NCI-H2171 treated with DMSO at 0.1 percent for 48 hours (cell line): ENCODE results near the gene PDIA5.

ENCODE experiments used
- DNase-seq: peaks from one replicate; lab custom pipeline; 2025; lab: John Stamatoyannopoulos, UW

Gene PDIA5

DNA sequence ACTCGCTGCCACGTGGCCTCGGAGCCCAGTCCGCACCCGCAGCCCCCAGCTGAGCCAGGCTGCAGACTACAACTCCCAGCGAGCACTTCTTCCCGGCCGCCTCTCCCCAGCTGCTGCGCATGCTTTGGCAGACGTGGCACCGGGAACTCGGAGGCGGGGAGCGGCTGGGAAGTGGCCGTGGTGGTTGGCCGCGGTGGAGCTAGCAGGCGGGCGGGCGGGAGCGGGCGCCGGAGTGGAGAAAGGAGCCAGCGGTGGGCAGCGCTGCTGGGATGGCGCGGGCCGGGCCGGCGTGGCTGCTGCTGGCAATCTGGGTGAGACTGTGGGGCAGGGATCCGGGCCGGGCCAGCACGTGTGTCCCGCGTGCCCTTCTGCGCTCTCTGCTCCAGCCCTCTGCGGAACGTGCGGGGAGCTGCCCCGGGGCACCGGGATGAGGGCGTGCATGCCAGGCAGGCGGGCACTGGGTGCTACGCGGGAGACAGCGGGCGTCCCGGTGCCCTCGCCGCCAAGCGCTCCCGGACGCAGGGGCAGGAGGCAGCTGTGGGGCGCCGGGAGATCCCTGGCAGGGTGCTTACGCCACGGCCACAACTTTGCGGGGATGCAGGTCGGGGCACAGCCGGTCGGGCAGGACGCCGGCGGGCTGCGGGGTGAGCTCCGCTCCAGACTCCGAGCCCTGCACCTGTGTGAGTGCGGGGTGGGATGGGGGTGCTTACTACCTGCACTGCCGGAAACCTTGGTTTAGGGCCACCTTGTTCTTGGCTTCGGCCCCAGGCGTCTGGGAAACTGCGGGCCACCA is at the start of gene PDIA5:
TSS of gene PDIA5 (plus strand) at position 130 of the 793 bp plus-strand sequence. CDS start at position 270, 140 bp downstream.
- DNase-seq = peak; percentile 94

DNA sequence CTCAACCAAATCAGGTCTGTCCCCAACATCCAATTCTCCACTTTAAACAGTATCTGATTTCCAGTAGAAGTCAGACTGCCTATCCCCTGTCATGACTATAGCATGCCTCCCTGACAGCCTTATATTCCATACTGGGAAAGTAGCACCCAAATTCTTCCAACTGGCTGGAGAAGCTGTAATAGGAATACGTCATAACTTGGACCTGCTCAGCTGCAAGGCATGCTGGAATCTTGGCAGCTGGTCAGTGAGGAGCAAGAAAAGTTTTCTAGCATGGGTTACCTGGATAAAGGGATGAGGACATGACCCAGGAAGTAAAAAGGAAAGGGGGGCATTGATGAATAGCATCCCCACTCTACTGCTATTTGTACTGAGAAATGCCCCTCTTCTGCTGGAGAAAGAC is 48.1 kb upstream of the PDIA5 start:
- DNase-seq = no peak

DNA sequence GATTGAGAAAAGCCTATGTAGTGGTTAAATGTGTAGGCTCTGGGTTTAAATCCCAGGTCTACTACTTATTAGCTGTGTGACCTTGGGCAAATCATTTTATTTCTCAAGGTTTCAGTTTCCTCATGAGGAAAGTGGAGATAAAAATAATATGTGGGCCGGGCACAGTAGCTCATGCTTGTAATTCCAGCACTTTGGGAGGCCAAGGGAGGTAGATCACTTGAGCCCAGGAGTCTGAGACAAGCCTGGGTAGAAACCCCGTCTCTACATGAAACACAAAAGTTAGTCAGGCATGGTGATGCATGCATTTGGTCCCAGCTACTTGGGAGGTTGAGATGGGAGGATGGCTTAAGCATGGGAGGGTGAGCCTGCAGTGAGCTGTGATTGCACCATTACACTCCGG is 47.7 kb upstream of the PDIA5 start:
- no peak for DNase-seq

GRCh38 chr3:123019591-123019990 is 47.2 kb upstream of the PDIA5 start:
- no peak for DNase-seq

GRCh38 chr3:123020709-123021108 is 46.1 kb upstream of the PDIA5 start:
- DNase-seq = no peak

GRCh38 chr3:123021388-123021787 is 45.4 kb upstream of the PDIA5 start:
- DNase-seq = peak; percentile 33

GRCh38 chr3:123021996-123022510 is 44.8 kb upstream of the PDIA5 start:
- peak; percentile 89 for DNase-seq

- no peak for DNase-seq
Observed at GRCh38 chr3:123024056-123024455, 42.8 kb upstream of the PDIA5 start.

GRCh38 chr3:123025642-123026521 is 40.9 kb upstream of the PDIA5 start:
- DNase-seq = no peak

DNA sequence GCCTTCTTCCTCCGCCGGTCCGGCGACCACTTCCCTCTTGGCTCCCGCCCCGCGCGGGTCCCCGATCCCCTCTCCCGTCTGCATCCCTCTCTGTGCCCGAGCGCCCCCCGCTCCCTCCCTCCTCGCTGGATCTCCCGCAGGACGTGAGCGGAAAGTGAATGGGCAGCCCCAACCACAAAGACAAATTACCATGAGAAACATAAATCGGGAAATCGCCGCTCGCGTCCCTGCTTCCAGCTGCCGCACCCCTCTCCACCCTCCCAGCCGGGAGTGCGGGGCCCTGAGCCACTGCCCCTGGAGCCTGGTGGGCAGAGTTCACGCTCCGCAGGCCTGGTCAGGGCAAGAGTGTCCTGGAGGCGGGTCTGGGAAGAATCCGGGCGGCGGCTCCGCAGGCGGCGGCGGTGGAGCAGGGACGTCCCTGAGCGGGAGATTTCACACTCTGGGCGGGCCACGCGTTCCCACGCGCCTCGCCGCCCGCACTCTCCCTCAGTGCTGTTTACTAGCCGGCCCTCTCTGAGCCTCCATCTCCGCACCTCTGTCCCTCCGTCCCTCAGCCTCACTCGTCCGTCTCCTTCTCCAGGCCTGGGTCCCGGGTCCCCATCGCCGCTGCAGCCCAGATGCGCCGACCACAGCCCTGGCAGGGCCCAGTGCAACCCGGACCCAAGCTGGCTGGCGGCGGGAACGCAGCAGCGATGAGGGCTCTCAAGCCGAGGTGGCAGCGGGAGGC is 40.1 kb upstream of the PDIA5 start:
- DNase-seq = no peak

GRCh38 chr3:123027292-123028232 is 39.3 kb upstream of the PDIA5 start, which contains the start of gene SEMA5B:
Gene SEMA5B, minus strand, starts transcription at chr3:123027763. Its CDS starts 66,500 bp downstream, at chr3:122961263.
- peak; percentile 82 for DNase-seq

DNA sequence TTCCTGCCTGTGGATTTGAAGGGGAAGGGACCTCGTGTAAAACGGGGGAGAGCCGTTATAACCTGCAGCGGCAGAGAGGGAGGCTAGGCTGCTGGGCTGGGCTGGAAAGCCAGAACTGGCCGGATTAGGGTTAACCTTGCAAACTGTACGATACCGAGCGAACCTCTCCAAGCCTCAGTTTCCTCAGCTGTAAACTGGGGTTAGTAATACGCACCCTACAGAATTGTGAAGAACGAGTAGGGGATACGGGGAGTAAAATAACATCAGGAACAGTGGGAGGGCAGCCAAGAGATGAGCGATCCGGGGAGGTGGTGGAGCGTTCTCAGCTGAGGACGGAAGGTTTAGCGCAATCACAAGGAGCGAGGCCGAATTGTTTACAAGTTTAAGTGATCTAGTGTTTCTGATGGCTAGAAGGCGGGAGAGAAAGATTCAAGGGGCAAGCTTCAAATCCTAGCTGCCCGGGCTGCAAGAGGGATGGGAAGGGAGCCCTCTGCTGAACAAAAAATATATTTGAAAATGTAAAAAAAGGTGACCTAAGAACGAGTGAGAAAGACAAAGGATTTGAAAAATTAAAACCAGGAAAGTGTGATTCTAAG is 38.5 kb upstream of the PDIA5 start:
- peak; percentile 92 for DNase-seq

DNA sequence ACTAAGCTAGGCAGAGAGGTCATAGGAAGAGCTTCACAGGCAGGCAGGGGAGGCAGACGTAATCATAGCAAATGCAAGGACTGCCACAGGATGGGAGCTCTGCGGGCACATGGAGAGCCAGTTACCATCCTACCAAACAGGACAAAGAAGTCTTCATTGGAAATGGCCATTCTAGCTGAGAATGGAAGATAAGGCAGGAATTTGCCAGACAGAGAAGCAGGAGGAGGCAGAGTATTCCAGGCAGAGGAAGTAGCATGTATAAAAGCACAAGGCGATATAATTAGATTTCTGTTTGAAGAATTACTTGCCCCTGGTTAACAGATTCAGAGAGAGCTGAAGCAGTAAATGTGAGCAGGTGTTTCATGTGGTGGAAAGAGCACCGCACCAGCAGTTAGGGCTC is 35.8 kb upstream of the PDIA5 start:
- no peak for DNase-seq

GRCh38 chr3:123032057-123032456 is 34.8 kb upstream of the PDIA5 start:
- DNase-seq = no peak

GRCh38 chr3:123034120-123034519 is 32.7 kb upstream of the PDIA5 start:
- DNase-seq = no peak

GRCh38 chr3:123034996-123035395 is 31.8 kb upstream of the PDIA5 start:
- DNase-seq = no peak

DNA sequence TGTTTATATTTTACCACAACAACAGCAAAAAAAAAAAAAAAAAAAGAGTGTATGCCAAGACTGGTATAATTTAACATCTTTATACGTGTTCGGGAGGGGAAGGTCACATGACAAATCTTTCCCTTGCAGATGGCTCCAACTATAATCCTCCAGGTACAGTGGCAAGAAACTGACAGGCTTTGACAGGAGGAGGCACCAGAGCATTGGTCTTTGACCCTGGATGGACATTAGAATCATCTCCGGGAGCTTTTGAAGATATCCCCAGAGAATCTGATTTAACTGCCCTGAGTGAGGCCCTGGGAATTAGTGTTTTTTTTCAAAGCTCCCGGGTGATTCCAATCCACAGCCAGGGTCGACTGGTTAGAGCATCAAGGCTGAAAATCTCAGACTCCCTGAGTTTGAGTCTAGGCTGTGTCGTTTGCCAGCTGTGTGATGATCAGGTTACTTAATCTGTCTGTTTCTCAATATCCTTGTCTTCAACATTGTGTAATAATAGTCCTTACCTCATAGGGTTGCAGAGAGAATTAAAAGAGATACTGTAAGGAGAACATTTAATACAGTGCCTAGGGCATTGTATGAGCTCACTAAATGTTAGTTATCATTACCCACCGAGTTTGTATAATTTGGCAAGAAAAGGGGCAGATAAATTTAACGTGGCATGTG is 30.3 kb upstream of the PDIA5 start:
- DNase-seq = peak; percentile 70

DNA sequence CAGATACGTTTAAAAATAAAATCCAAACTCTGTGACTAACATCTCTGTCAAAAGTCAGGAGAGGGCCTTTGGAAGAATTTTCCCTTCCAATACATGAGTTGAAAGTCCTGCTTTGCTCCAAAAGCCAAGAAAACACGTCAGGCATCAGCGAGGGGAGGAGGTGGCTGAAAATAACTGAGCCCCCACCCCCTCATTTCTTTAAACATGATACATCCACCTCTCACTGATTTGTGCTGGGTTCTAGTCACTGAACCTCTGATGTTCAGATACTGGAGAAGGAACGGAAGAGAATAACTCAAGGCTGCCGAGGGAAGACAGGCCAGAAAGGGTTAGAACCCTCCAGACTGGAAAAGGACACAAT is 29.8 kb upstream of the PDIA5 start:
- no peak for DNase-seq

DNA sequence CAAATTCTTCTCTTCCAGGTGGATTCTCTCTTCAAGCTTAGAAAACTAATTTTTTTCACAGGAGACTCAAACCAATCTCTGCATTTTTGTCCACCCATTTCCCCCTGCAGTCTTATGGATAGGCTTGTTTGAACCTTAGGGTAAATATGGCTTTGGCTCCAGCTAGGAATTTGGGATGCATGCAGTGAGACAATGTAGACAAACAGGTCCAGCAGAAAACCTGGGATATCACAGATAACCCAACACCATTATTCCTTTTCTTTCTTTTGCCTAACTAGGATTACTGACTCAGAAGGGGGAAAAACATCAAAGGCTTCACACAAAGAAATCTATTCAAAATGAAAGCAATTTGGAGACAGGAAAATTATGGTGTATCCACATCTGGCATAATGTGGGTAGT is 28.1 kb upstream of the PDIA5 start:
- no peak for DNase-seq

DNA sequence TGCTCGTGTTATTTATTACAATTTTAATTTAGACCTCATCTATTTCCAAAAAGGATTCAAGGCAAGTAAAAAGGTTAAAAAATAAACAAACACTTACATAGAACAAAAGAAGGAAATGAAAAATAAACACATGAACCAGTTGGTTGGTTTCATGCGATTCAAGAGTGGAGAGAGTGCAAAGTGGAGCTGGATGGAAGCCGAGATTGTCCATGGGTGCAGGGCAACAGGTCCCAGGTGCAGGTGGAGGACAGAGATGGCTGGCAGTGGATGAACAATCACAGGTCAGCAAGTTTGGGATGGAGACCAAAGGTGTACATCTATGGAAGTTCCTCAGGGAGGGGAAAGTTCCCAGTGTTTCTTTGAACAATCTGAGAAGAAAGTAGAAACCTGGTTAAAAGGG is 27.6 kb upstream of the PDIA5 start:
- DNase-seq = no peak
